ENCODE data around the gene USP9X. TPM values are rescaled to one million over a fixed set of nuclear protein-coding genes. Genes with fewer than 3 reads are reported as not detected.

Gene USP9X
- total and polyA plus RNA-seq, 2 of the 8 experiments (the other 6 are each of a cell fraction or from before 2014, with no cell fraction given), result 79.2 to 300 TPM

GRCh38 chrX:41119803-41120202 lies 34.6 kb downstream of the USP9X start:
- peak overlapping the region in 1 of 4 experiments; percentile 30; a peak in 1 of 8 replicates for H3K4me3 ChIP-seq (ENCODE audit: extremely low read depth in 1 of 4, insufficient read depth in 2 of 4, low read depth in 3 of 4, low read length in 4 of 4)
- no peak overlapping the region for H4K91ac ChIP-seq (replicated peaks; ENCODE audit: insufficient read length, low read length)
- H4K8ac ChIP-seq (ENCODE audit: extremely low read depth, insufficient read depth, low read length), result no peak overlapping the region
- ChIA-PET POLR2A (ENCODE audit: partially characterized antibody) (interaction anchor here (1.0 to 1.2 kb wide), 2 partner anchors 33 to 35 kb away, joined by 3 read pairs; partner anchors contain the start of gene USP9X), CTCF (ENCODE audit: partially characterized antibody) (no interaction called here)
- no peaks in the 10 kb centered on the region for H3K79me1 ChIP-seq (ENCODE audit: low read depth, low read length)
- no peaks in the 10 kb centered on the region for H3K23me2 ChIP-seq (ENCODE audit: low read depth, low read length)
- no peak overlapping the region for H4K5ac ChIP-seq (ENCODE audit: insufficient read length, low read depth, low read length)
- H3K27me3 ChIP-seq (replicated peaks in 1 of 4; ENCODE audit: control insufficient read depth in 3 of 4, extremely low read depth in 1 of 4, insufficient read depth in 3 of 4, low read length in 3 of 4), result no peaks in the 10 kb centered on the region
- H3K23ac ChIP-seq (ENCODE audit: insufficient read length), result no peak overlapping the region
- no peak overlapping the region for H2AK5ac ChIP-seq (ENCODE audit: low read depth, low read length)
- 76% methylated on average over 6 of the region's 6 CpGs; no CpG with 5 or more reads in 1 of the 2 experiments for WGBS, 2 experiments (ENCODE audit: extremely low coverage in 1 of 2, insufficient coverage in 1 of 2, insufficient read length in 1 of 2, insufficient replicate concordance in 2 of 2, low coverage in 1 of 2, low lambda C conversion rate in 2 of 2, missing lambda C conversion rate in 1 of 2)
- H3K79me2 ChIP-seq (ENCODE audit: control insufficient read depth in 1 of 2, insufficient read depth in 2 of 2, low read length in 2 of 2), result peaks cover 55 to 99% of the 10 kb centered on the region in 2 experiments
- H3K56ac ChIP-seq (replicated peaks; ENCODE audit: insufficient read length, low read depth, low read length), result no peak overlapping the region
- peaks cover 17 to 20% of the 10 kb centered on the region in 2 experiments for H4K20me1 ChIP-seq (replicated peaks in 1 of 2; ENCODE audit: control insufficient read depth in 1 of 2, insufficient read depth in 2 of 2, low read length in 2 of 2)
- TF ChIP-seq RBBP5 (IDR thresholded peaks at IDR 0.05; ENCODE audit: borderline replicate concordance, low read depth, low read length) (no peak), RAD21 (IDR thresholded peaks at IDR 0.05 in 1 of 2, conservative IDR thresholded peaks at IDR 0.05 in 1 of 2; ENCODE audit: low read depth in 2 of 2, low read length in 2 of 2) (no peak), CBX5 (IDR thresholded peaks at IDR 0.05; ENCODE audit: low read depth, low read length) (no peak), SIRT6 (IDR thresholded peaks at IDR 0.05; ENCODE audit: low read length) (no peak), MAFK (IDR thresholded peaks at IDR 0.05; ENCODE audit: low read depth, low read length) (no peak), SUZ12 (IDR thresholded peaks at IDR 0.05; ENCODE audit: low read length) (no peak), POLR2AphosphoS5 (IDR thresholded peaks at IDR 0.05; ENCODE audit: low read depth, low read length) (no peak), TAF1 (IDR thresholded peaks at IDR 0.05; ENCODE audit: low read depth, low read length) (no peak), ASH2L (IDR thresholded peaks at IDR 0.05; ENCODE audit: low read length) (no peak), SP4 (IDR thresholded peaks at IDR 0.05; ENCODE audit: low read length) (no peak)
- peaks cover 0 to 20% (median 11%) of the 10 kb centered on the region in 4 experiments; a peak in 3 of 7 replicates for H3K4me1 ChIP-seq (replicated peaks in 1 of 4; ENCODE audit: control insufficient read depth in 3 of 4, insufficient read depth in 4 of 4, low read length in 3 of 4)
- DNase-seq (ENCODE audit: low read depth in 1 of 2, low spot score in 2 of 2) (no peak), FAIRE-seq (no peak)
- peak overlapping the region; percentile 38 to 48; a peak in 3 of 4 replicates for H3K4me2 ChIP-seq (ENCODE audit: insufficient read depth in 1 of 2, low read depth in 2 of 2, low read length in 2 of 2)
- peaks cover 0 to 31% (median 2%) of the 10 kb centered on the region in 4 experiments; a peak in 4 of 8 replicates for H3K36me3 ChIP-seq (ENCODE audit: control insufficient read depth in 2 of 4, insufficient read depth in 4 of 4, low read length in 3 of 4)
- no peak overlapping the region for H2BK120ac ChIP-seq (replicated peaks; ENCODE audit: low read depth, low read length)
- no peak overlapping the region for H2BK5ac ChIP-seq (ENCODE audit: low read depth, low read length)
- H3K9ac ChIP-seq (replicated peaks in 1 of 4; ENCODE audit: extremely low read depth in 1 of 4, low read depth in 3 of 4, low read length in 3 of 4), result no peak overlapping the region
- no peaks in the 10 kb centered on the region for H3K9me3 ChIP-seq (ENCODE audit: insufficient read depth in 2 of 2, low read depth in 1 of 2, low read length in 1 of 2)
- H2BK12ac ChIP-seq (ENCODE audit: low read depth, low read length), result no peak overlapping the region
- no peak overlapping the region for H2AFZ ChIP-seq (ENCODE audit: low read length)
- no peak overlapping the region for H3K14ac ChIP-seq (ENCODE audit: insufficient read length)
- H2BK15ac ChIP-seq (ENCODE audit: low read length), result no peak overlapping the region
- H2BK20ac ChIP-seq (ENCODE audit: low read length), result no peak overlapping the region
- H3K4ac ChIP-seq (replicated peaks; ENCODE audit: insufficient read length, low read depth, low read length), result no peak overlapping the region
- H3K18ac ChIP-seq (ENCODE audit: extremely low read depth, low read length), result no peak overlapping the region
- H3K27ac ChIP-seq (ENCODE audit: low read depth, low read length), result no peak overlapping the region

Measured in H1 (cell line).